ENCODE results near the gene METAP1D. TPM values are rescaled to one million over a fixed set of nuclear protein-coding genes. Genes with fewer than 3 reads are reported as not detected.
"Not testable (repeated sequence)": the region's sequence is repeated elsewhere in the genome, so short reads cannot be mapped to it uniquely, and the experiment has no call there.

METAP1D gene
- total RNA-seq, 1 donor from 2014 or later = 8.3 TPM

GRCh38 chr2:171972329-171972982, 27.3 kb upstream of the METAP1D start:
- no peak for TF ChIP-seq CTCF (IDR thresholded peaks at IDR 0.05; ENCODE audit: unreplicated experiment)
- Mint-ChIP-seq H3K9me3 (ENCODE audit: low read depth) (peaks cover 3% of the 10 kb centered on the region), H3K4me1 (ENCODE audit: low read depth) (no peaks in the 10 kb centered on the region), H3K27me3 (no peaks in the 10 kb centered on the region), H3K36me3 (ENCODE audit: insufficient read depth) (peaks cover 21% of the 10 kb centered on the region), H3K4me3 (ENCODE audit: low read depth) (no peak overlapping the region), H3K27ac (no peak overlapping the region)
- no peak for DNase-seq (ENCODE audit: low spot score, unreplicated experiment)

DNA sequence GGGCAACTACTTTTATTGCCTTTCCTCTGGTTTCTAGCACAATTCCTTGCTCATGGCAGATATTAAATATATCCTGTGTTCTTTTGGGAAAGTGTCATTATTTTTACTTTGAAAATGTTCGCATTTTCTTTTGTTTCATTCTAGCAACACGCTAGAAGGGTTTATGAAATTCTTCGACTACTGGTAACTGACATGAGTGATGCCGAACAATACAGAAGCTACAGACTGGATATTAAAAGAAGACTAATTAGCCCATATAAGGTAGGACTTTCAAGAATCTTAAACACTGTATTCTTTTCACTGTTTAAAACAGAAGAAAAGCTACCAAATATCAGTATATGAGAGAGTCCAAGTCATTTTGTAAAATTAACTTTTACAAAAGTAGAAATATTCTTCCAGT, 20.6 kb upstream of the METAP1D start:
- DNase-seq (ENCODE audit: low spot score, unreplicated experiment) = no peak
- H3K9me3 Mint-ChIP-seq (ENCODE audit: low read depth) = peaks cover 3% of the 10 kb centered on the region
- no peak overlapping the region for H3K4me3 Mint-ChIP-seq (ENCODE audit: low read depth)
- no peak overlapping the region for H3K27ac Mint-ChIP-seq
- peaks cover 30% of the 10 kb centered on the region for H3K36me3 Mint-ChIP-seq (ENCODE audit: insufficient read depth)
- H3K4me1 Mint-ChIP-seq (ENCODE audit: low read depth) = no peaks in the 10 kb centered on the region
- H3K27me3 Mint-ChIP-seq = no peaks in the 10 kb centered on the region
- no peak for TF ChIP-seq CTCF (IDR thresholded peaks at IDR 0.05; ENCODE audit: unreplicated experiment)

- not testable (repeated sequence) for H3K27me3 Mint-ChIP-seq; DNase-seq (ENCODE audit: low spot score, unreplicated experiment); H3K9me3 Mint-ChIP-seq (ENCODE audit: low read depth); H3K4me3 Mint-ChIP-seq (ENCODE audit: low read depth); H3K4me1 Mint-ChIP-seq (ENCODE audit: low read depth); H3K27ac Mint-ChIP-seq
- H3K36me3 Mint-ChIP-seq (ENCODE audit: insufficient read depth) = peaks cover 15% of the 10 kb centered on the region
These were observed 15.8 kb upstream of the METAP1D start for GRCh38 chr2:171983924-171984323.

DNA sequence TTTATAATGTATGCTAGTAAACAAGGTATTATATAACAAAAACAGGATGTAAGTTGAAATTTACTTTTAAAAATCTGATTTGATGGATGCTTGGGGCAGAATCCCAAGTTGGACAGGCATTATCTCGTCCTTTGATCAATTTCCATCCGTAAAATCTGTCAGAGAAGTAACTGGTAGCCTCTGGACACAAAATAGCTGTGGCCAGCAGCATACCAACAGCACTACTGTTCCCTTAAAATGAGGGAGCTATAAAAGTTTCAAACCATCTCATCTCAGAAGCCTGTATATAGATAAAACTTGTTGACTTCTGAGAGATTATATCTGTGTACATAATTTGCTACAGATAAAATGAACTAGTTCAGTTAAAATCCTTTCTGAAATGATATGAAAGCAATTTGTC, 14.7 kb upstream of the METAP1D start:
- Mint-ChIP-seq H3K36me3 (ENCODE audit: insufficient read depth) (peaks cover 9% of the 10 kb centered on the region), H3K9me3 (ENCODE audit: low read depth) (no peaks in the 10 kb centered on the region), H3K27ac (no peak overlapping the region), H3K4me3 (ENCODE audit: low read depth) (no peak overlapping the region), H3K27me3 (no peaks in the 10 kb centered on the region), H3K4me1 (ENCODE audit: low read depth) (no peaks in the 10 kb centered on the region)
- DNase-seq (ENCODE audit: low spot score, unreplicated experiment) = no peak
- TF ChIP-seq CTCF (IDR thresholded peaks at IDR 0.05; ENCODE audit: unreplicated experiment) = no peak

DNA sequence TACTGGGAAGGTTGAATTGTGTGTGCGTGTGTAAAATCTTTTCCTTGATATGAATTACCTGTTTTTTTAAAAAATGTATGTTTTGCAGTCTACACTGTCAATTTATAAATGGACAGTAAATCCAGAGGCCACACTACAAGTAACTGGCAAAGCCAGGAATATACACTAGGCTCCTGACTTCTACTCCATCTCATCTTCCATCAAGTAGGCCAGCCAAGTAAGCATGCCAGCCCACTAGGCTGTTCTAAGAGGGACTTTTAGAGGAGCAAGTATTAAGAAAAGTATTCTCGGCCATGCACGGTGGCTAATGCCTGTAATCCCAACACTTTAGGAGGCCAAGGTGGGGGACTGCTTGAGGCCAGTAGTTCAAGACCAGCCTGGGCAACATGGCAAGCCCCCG, 13.0 kb upstream of the METAP1D start:
- Mint-ChIP-seq H3K27ac (no peak overlapping the region), H3K9me3 (ENCODE audit: low read depth) (no peaks in the 10 kb centered on the region), H3K36me3 (ENCODE audit: insufficient read depth) (peaks cover 8% of the 10 kb centered on the region), H3K4me1 (ENCODE audit: low read depth) (no peaks in the 10 kb centered on the region), H3K4me3 (ENCODE audit: low read depth) (no peak overlapping the region), H3K27me3 (peaks cover 3% of the 10 kb centered on the region)
- TF ChIP-seq CTCF (IDR thresholded peaks at IDR 0.05; ENCODE audit: unreplicated experiment) = no peak
- no peak for DNase-seq (ENCODE audit: low spot score, unreplicated experiment)

DNA sequence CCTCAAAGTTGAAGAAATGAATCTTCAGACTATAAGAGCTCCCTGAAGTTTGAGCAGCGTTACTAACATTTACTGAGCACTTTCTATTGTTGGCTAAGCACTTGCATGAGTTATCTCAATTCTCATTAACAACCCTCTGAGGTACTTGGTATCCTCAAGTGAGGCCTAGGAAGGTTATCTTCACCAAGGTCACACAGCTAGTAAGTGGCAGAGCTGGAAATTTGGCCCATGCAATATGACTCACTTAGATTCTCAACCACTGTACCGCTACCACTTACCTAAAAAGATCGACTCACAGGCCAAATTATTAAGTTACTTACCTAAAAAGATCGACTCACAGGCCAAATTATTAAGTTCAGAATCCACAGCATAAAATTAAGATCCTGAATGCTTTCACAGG, 8.7 kb upstream of the METAP1D start:
- no peak for DNase-seq (ENCODE audit: low spot score, unreplicated experiment)
- H3K4me1 Mint-ChIP-seq (ENCODE audit: low read depth) = no peaks in the 10 kb centered on the region
- TF ChIP-seq CTCF (IDR thresholded peaks at IDR 0.05; ENCODE audit: unreplicated experiment) = no peak
- H3K9me3 Mint-ChIP-seq (ENCODE audit: low read depth) = no peaks in the 10 kb centered on the region
- H3K4me3 Mint-ChIP-seq (ENCODE audit: low read depth) = no peak overlapping the region
- no peaks in the 10 kb centered on the region for H3K36me3 Mint-ChIP-seq (ENCODE audit: insufficient read depth)
- no peak overlapping the region for H3K27ac Mint-ChIP-seq
- peaks cover 22% of the 10 kb centered on the region for H3K27me3 Mint-ChIP-seq

All from progenitor cell of endocrine pancreas (in vitro differentiated cells).